Measurements from ENCODE around the gene PPP1R12B.
A peak's percentile ranks its signal among the peaks of the same experiment; 100 is the strongest.
"Not testable (repeated sequence)": the region's sequence is repeated elsewhere in the genome, so short reads cannot be mapped to it uniquely, and the experiment has no call there.

The PPP1R12B gene

GRCh38 chr1:202619012-202619411 is 270.5 kb downstream of the PPP1R12B start:
- DNase-seq, result not testable (repeated sequence)

- no peak for DNase-seq
Observed at GRCh38 chr1:202619505-202619904, 271.0 kb downstream of the PPP1R12B start.

- DNase-seq, result not testable (repeated sequence)
Observed at GRCh38 chr1:202620036-202620435, 271.5 kb downstream of the PPP1R12B start.

GRCh38 chr1:202621446-202621845 is 272.9 kb downstream of the PPP1R12B start:
- DNase-seq, result no peak

- no peak for DNase-seq
Observed at GRCh38 chr1:202622388-202622787, 273.9 kb downstream of the PPP1R12B start.

GRCh38 chr1:202623075-202623474 is 274.6 kb downstream of the PPP1R12B start:
- no peak for DNase-seq

GRCh38 chr1:202623476-202623875 is 275.0 kb downstream of the PPP1R12B start:
- DNase-seq, result not testable (repeated sequence)

GRCh38 chr1:202624088-202624780 is 275.7 kb downstream of the PPP1R12B start:
- no peak for DNase-seq

GRCh38 chr1:202624781-202625108 is 276.2 kb downstream of the PPP1R12B start:
- DNase-seq, result peak in 1 of 5 donors; percentile 26

GRCh38 chr1:202625416-202626360 is 277.2 kb downstream of the PPP1R12B start:
- DNase-seq, result peak in 4 of 5 donors; percentile 38 to 64 (median 42)

- DNase-seq, result not testable (repeated sequence)
Observed at GRCh38 chr1:202627036-202627435, 278.5 kb downstream of the PPP1R12B start.

GRCh38 chr1:202627841-202628565 is 279.5 kb downstream of the PPP1R12B start:
- no peak for DNase-seq

GRCh38 chr1:202628646-202629215 is 280.2 kb downstream of the PPP1R12B start:
- DNase-seq, result no peak

GRCh38 chr1:202629257-202629811 is 280.8 kb downstream of the PPP1R12B start:
- peak in 2 of 5 donors; percentile 34 to 76 for DNase-seq

- not testable (repeated sequence) for DNase-seq
Observed at GRCh38 chr1:202630096-202630495, 281.6 kb downstream of the PPP1R12B start.

- no peak for DNase-seq
Observed at GRCh38 chr1:202630541-202630940, 282.0 kb downstream of the PPP1R12B start.

- no peak for DNase-seq
Observed at GRCh38 chr1:202631076-202631923, 282.8 kb downstream of the PPP1R12B start.

- no peak for DNase-seq
Observed at GRCh38 chr1:202632241-202632640, 283.7 kb downstream of the PPP1R12B start.

GRCh38 chr1:202636171-202636570 is 287.7 kb downstream of the PPP1R12B start:
- not testable (repeated sequence) for DNase-seq

- DNase-seq, result not testable (repeated sequence)
Observed at GRCh38 chr1:202637321-202638018, 289.0 kb downstream of the PPP1R12B start.

All from T-helper 1 cell (primary cell).